ENCODE data around the gene LRP1B.
"Not testable (repeated sequence)": the region's sequence is repeated elsewhere in the genome, so short reads cannot be mapped to it uniquely, and the experiment has no call there.

Gene LRP1B

DNA sequence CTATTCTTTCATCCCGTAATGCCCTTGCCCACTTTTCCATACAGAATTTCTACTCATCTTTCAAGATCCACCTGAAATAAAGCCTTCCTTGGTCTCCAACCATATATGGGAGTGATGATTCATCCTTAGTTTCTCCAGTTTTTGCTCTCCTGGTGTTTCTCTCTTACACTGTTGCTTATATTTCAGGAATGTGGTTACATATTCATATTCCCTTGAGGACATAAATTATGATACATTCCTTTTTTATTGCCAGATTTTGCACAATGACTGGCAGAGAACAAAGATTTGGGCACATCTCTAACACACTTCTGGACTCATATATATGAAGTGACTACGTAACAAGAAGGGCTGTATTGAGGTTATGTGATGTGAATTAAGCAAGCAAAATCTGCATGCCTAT is 1777.3 kb downstream of the LRP1B start:
- no peak for DNase-seq

DNA sequence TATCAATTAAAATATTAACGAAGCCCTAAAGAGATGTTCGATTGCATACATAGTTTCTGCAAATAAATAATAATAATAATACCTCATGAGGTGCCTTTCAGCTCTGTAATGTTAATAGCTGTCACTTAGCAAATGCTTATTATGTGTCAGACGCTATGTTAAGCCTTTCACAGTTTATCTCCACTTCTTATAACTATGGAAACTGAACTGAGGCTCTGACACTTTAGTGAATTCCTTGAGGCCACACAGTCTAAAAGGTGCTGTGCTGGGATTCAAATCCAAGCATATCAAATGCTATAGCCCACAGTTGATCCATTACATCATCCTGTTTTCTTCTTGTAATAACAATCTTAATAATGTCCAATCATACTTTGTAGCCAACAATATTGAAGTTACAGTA is 1779.1 kb downstream of the LRP1B start:
- DNase-seq: no peak

DNA sequence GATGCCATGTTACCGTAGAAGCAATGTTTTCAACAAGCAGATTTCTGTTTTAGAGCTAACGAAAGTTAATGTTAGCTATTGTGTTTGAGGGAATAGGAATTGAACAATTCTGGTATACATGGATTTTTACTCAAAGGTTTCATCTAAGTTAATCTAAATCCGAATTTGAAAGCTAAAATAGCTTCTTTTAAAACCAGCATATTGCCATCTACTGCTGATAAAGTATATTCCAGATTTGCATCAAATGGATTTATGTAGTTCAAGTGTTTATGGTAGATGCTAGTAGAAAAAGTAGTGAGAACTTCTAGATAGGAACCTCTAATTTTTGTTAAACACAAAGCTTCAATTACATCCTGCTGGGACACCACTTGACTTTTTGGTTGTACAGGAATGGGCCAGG is 1781.1 kb downstream of the LRP1B start:
- DNase-seq: no peak

DNA sequence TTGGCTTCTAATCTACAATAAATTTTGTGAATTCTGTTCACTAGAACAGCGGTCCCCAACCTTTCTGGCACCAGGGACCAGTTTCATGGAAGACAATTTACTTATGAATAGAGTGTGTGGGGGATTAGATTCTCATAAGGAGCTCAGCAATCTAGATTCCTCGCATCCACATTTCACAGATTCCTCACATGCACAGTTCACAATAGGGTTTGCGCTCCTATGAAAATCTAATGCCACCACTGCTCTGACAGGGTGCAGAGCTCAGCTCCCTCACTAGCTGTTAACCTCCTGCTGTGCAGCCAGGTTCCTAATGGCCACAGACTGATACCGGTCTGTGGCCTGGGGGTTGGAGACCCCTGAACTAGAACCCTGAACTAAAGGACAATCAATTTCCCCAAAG is 1782.0 kb downstream of the LRP1B start:
- no peak for DNase-seq

DNA sequence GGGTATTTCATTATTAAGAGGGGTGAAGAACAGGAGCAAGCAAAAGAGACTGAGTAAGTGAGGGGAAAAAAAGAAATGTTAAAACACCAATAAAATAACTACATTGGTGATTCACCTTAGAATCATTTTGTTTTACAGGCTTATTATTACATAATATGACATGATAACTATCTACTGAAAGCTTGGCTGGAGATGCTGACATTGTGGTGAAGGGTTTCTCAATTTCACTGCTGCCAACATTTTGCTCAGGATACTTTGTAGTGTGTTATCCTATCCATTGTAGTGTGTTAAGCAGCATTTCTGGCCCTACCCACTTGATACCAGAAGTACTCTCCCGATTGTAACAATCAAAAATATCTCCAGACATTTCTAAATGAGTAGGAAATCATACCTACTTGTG is 1786.0 kb downstream of the LRP1B start:
- DNase-seq: no peak

DNA sequence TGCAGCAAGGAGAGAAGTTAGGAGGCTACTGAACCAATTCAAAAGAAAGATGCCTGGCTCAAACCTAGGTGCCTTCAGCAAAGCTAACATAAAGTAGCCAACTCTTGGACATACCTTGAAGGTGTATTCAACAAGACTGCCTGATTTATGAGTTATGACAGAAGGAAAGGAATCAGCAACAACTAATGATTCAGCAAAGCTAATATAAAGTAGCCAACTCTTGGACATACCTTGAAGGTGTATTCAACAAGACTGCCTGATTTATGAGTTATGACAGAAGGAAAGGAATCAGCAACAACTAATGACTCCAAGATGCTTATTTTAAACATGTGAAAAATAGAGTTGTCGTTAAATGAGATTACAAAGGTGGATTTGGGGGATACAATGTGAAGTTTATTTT is 1786.5 kb downstream of the LRP1B start:
- not testable (repeated sequence) for DNase-seq

DNA sequence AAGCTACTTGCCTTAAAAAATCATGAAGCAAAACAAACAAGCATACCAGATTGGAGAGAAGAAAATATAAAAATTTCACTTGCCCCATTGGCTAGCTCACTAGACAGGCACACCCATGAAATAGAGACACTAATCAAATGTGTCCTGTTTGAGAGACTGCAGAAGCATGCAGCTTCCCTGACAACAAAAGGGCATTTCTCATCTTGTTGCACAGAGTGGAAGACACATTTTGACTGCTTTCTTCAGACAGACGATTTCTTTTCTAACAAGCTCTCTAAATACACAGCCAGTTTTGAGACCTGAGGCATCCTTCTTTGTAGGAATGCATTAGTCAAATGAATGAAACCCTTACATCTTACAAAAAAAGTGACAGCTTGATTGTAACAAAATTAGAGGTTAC is 1792.0 kb downstream of the LRP1B start:
- DNase-seq: peak; percentile 48

DNA sequence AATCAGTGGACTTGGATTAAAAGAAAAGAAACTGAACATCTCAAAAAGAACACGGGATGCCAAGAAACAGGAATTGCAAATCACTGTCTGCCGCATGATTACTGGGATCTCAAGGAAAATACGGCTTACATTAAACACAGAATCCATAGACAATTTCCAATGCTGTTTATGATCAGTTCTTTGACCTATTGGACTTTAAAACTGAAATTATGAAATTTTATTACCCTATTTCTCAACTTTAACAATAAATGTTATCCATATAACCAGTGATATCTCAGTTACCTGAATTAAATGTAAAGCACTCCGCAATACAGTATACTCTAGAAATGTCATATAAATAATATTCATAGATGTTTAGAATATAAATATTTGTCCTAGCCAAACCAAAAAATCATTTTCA is 1793.8 kb downstream of the LRP1B start:
- no peak for DNase-seq

DNA sequence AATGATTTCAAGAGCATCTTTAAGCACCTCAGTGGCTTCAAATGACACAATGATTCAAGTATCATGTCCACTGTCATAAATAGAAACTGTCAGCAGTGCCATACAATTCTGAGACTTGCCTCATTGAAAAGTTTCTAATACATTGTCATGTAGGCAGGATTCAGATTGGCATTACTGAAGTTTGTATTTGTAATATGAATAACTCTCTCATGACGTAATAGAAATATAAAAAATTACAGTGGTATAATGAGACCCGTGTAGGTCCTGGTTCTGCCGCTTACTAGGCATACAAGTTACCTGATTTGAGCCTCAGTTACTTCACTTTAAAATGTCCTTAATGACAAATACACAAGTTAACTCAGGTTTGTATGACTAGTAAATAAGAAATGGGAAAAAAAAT is 1814.5 kb downstream of the LRP1B start:
- DNase-seq: no peak

DNA sequence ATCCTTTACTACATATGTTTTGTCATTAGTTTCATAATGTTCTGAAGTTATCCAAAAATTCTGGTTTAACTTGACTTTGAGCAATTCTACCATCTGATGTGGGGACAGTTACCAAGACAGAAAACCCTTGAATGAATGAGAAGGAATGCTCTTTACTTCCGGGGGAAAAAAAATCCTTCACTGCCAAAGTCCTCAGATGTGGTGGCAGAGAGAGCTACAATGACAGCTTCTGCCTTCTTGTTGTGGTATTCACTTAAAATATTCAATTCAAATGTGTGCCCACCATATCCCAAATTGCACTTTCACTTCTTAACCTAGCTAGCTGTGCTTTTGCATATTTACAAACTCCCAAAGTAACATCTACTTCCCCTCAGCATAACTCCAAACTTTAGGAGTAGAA is 1818.9 kb downstream of the LRP1B start:
- DNase-seq: no peak

DNA sequence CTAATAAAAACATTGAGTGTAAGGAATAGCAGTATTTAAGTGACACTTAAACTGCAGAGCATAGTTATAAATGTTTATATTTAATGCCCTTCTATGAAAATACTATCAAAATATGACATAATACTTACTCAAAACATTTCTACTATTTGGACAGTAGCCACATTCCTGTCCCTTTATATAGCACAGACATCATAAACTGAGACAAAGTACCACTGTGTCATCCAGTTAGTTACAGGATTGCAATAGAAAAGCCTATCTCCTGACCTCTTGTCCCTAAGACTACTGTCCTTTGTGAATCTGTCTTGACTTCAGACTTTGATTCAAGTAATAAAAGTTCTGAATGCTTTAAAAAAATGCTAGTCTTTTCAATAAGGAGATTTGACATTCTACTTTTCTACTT is 1822.1 kb downstream of the LRP1B start:
- DNase-seq: no peak

DNA sequence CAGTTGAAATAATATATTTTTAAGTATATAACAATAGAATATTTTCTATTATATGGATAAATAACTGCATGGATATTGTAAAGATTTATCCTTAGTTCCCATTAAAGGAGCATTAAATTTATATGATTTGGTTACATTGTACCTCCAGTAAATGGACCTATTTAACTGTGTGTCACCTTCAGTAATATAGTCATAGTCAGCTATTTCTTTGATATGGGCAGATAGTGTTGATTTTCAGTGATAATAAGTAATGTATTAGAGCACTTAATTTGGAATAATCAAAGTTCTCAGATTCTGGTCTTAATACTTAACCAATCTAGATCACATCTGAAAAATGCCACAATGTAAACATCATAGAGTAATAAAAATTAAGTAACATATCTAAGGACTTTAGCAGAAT is 1823.3 kb downstream of the LRP1B start:
- DNase-seq: no peak

DNA sequence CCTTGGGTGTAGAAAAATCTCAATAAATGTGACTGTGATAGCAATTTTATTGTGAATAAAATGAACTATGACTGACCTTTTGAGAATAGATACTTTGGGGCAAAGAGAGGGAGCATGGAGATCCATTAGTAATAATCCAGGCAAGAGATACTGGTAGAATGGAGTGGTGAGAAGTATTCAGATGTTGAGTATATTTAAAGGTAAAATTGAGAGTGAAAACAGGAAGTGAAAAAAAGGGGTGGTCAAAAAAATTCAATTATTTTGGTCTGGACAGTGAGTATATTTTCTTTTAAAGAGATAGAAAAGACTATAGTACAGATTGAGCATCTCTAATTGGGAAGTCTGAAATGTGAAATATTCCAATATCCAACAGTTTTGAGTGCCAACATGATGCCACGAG is 1835.0 kb downstream of the LRP1B start:
- no peak for DNase-seq

DNA sequence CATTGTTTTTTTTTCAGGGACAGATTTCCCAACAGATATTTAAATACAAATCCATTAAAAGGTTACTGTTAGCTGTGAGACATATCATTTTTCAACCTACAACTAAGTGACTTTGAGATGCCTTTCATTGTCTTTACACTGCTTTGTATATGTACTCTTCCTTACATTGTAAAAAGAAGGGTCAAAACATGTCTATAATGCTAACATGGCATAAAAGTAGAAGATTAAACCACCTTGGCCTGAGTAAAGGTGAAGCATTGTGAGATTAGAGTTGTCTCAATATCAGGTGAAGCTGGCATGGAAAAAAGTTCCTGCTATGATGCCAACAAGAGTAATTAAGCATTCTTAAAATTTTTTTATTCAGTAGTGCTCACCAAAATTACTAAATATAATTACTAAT is 1842.1 kb downstream of the LRP1B start:
- no peak for DNase-seq

DNA sequence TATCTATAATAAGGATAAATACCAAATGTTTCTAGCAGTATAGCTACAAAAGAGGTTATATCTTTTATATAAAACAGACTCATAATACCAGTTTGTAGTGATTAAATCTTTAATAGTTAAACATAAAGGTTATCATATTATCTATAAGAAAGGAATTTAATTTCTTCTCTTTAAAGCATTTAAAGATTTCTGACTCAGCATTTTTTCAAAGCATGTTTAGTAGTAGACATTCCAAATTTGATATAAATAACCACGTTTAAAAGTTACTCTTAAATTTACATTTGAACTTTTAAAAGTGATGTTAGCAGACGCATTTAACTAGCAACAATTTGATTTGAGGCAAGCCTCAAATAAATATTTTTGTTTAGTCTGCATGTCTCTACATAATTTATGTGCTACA is 1842.6 kb downstream of the LRP1B start:
- DNase-seq: no peak

DNA sequence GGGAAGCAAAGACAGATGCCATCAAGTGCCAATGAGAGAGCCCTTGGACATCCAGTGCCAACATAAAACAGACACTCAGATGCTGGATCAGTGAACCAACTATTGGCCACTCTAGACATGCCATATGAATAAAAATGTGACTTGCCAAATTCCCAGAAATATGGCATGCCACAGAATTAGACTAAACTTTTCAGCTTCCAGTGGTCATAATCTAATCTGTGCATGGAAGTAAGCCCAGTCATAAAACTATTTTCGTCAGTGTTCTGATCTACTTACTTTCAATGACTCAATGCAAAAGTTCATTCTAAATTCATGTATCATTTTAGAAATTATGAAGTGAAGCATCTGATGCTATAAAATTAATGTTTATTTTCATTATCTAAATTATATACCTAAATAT is 1844.4 kb downstream of the LRP1B start:
- DNase-seq: no peak

DNA sequence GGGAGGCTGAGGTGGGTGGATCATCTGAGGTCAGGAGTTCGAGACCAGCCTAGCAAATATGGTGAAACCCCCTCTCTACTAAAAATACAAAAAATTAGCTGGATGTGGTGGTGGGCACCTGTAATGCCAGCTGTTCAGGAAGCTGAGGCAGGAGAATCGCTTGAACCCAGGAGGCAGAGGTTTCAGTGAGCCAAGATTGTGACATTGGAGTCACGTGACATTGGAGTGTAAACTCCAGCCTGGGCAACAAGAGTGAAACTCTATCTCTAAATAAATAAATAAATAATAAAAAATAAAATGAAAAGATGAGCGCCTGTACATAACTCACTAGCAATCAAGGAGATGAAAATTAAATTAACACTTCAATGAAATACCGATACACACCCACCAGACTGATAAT is 1853.5 kb downstream of the LRP1B start:
- not testable (repeated sequence) for DNase-seq

DNA sequence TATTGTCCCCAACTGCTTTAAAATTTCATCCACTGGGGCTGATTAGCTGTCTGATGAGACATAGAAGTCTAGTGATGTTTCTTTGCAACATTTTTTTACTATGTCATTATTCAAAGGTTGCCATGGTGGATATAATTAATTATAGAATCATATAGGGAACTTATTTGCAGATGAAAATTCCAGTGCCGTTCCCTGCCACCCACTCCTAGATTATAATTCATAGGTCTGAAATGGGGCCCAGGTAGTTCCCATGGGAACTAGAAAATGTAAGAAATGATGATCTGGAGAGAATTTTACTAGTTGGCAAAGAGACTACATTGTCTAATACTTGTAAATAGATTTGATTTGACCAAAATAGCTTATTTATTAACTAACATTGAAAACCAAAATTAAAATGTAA is 1854.2 kb downstream of the LRP1B start:
- no peak for DNase-seq

DNA sequence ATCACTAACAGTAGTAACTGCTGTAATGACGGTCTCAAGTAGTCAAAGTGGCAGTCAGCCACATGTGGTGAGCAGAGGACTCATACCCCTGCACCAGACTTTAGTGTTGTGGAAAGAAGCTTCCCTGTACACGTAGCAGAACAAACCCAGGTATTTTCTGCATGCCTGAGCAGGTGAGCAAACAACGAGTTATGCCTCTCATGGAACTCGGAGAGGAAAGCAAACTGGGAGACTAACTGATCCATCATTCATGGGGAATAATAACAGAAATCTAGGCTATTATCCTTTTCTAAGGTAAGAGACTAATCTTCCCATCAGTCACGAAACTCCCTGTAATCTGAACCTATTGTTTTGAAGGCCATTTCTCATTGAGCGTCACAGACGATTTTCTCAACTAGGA is 1855.4 kb downstream of the LRP1B start:
- no peak for DNase-seq

DNA sequence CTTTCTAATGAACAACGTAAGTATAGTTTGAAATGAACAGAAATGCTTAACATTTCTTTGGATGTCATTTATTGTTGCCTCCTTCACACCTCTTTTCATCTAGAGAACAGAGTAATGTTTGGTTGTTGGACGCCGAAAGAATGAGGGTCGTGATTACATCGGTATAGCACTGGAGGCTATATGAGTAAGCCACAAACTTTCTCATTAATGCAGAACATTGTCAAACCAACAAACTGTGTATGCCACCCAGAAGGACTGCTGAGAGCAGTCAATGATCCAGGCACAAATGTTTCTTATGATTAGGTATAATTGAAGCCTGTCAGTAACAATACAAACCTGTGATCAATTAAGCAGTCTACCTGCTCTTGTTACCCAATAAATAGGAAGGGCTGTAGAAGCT is 1855.9 kb downstream of the LRP1B start:
- no peak for DNase-seq

DNA sequence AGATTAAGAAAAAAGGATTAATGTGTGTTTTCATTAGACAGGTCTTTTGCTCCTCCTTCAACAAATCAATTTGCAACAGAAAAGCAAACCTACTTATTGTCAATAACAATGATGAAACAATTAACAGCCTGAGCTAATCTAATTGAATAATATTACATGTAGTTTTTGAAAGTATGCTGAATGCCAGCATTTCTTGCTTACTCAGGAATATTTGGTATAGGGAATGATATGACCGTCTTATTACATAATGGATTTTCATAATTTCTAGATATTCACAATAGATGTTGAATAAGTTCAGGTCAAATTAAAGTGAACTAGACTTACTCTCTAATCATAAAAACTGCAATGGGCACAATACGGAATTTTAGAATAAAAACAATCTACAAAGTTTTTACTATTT is 1856.9 kb downstream of the LRP1B start:
- DNase-seq: no peak

DNA sequence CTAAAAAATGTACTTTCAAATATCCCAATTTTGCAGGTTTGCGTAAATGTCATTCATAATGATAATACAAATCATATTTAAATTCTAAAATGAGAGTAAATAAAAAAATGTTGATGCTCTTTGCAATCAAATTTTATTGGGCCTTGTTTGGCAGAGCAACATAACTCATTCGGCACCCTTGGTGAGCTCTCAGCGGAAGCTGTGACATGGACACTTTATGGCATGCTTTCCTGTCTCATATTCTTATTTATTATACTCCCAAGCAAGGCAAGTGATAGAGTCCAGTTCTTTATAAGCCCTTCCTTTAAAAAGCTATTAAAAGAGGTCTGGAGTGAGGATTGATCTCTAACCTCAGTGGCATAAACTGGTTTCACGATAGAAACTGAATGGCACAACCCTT is 1857.4 kb downstream of the LRP1B start:
- DNase-seq: no peak

DNA sequence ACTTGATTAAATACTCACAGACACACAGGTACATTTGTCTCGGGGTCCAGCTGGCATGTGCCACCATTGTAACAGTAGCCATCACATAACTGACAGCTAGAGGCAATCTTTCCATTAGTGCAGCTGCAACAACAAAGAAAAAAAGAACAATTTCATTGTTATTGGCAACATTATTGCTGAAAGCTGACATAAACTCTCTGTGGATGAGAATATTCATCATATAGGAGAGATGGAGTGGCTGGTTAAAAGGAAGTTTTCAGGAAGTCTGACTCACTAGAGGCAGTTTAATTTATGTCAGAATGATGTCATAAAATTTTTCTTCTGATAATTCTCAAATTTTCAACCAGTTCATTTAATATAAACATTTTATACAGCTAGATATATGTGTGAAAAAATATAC is 1860.6 kb downstream of the LRP1B start:
- DNase-seq: no peak

DNA sequence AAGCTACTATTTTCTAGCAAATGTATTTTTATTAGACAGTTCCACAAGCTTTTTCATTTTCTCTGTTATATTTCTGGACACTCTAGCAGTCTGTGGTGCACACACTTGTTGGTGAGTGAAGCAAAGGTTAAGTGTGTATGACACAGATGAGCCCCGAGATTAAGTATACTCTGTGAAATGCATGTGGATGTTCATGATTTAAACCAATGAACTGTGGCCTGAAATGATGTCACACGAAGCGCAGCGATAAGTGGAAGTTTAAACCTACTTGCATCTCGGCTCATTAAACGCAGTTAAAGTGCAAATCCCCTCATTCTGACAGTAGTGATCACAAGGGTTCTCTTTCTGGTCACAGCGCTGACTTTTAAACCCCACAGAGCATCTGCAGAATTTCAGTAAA is 1861.8 kb downstream of the LRP1B start:
- no peak for DNase-seq

DNA sequence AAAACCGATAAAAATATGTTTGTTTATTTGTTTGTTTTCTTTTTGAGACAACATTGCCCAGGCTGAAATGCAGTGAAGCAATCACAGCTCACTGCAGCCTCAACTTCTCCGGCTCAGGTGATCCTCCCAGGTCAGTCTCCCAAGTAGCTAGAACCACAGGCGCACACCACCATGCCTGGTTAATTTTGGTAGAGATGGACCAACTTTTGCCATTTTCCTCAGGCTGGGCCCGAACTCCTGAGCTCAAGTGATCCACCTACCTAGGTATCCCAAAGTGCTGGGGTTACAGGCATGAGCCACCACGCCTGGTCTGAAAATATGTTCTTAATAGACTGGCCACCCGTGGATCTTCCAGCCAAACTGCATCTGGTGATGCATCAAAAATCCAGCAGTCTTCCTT is 1867.9 kb downstream of the LRP1B start:
- no peak for DNase-seq

DNA sequence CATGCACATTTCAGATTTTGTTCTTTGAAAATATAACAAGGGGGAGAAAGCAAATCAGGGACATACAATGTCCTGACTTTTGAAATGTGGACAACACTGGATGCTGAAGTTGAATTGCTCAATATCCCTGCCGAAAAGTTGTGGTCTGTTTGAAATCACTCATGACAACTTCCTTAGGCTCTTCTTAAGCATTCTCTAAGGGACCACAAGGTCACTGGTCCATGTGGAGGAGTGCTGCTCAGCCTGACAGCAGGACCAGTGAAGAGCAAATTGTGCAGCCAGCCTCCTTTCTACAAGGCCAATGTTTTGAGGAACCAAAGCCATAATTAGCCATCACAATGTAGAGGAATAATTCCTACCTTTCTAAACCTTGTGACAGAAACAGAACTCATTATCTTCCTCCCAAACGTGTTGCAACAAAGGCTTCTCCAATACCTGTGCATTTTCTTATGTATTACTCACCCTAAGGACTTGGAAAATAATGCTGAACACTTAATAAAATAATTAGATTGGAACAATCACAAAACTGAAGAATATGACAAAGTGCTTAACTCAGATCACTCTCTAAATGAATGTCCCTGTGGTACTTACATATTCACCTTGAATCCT is 1873.0 kb downstream of the LRP1B start:
- DNase-seq: peak; percentile 53
